OCI-LY7 (cell line): Measurements from ENCODE around the gene MYL6. TPM values are rescaled to one million over a fixed set of nuclear protein-coding genes. Genes with fewer than 3 reads are reported as not detected.
"Not testable (repeated sequence)": the region's sequence is repeated elsewhere in the genome, so short reads cannot be mapped to it uniquely, and the experiment has no call there.

Source experiments
- BruUV-seq: library from RNA; stranded (reverse); fragments of 400-500 nt; replicated peaks from 2 replicates; lab custom pipeline; 2021; lab: Mats Ljungman, UMichigan
- CTCF ChIA-PET: fragments of 300-600 bp; sonication (Branson Sonifier 250); formaldehyde crosslinking; loops from one replicate; lab custom pipeline; 2022; ENCODE audit warnings: antibody characterized with exemption; ENCODE audit not compliant: unreplicated experiment; lab: Charles Lee
- POLR2A ChIA-PET: fragments of 300-600 bp; sonication (Branson Sonifier 250); formaldehyde crosslinking; loops from one replicate; lab custom pipeline; 2022; ENCODE audit warnings: antibody characterized with exemption; lab: Charles Lee
- DNase-seq: peaks from one replicate; pipeline ENCODE4 v3.0.0-alpha.2; 2015; ENCODE audit warnings: low spot score
- H2AFZ ChIP-seq: fragments of 200-600 bp; sonication (generic), shearing (Covaris generic); 2 replicates; pipeline ENCODE4 v1.6.1; 2014; ENCODE audit warnings: mild to moderate bottlenecking, antibody characterized with exemption, low read length, moderate library complexity
- H3K27ac ChIP-seq: fragments of 200-600 bp; sonication (generic); 2 replicates; pipeline ENCODE4 v1.5.1; 2014; ENCODE audit warnings: mixed run types, low read depth, mild to moderate bottlenecking, moderate library complexity, low read length, inconsistent platforms; ENCODE audit not compliant: poor library complexity, severe bottlenecking
- H3K36me3 ChIP-seq: fragments of 200-600 bp; sonication (generic); 2 replicates; pipeline ENCODE4 v1.6.1; 2014; ENCODE audit warnings: mild to moderate bottlenecking, antibody characterized with exemption, low read length, moderate library complexity, mixed read lengths; ENCODE audit not compliant: insufficient read depth
- H3K4me1 ChIP-seq: fragments of 200-600 bp; sonication (generic); 2 replicates; pipeline ENCODE4 v1.5.1; 2014; ENCODE audit warnings: mild to moderate bottlenecking, low read length; ENCODE audit not compliant: insufficient read depth, poor library complexity, severe bottlenecking
- H3K4me2 ChIP-seq: fragments of 200-600 bp; sonication (generic); 2 replicates; pipeline ENCODE4 v1.6.1; 2014; ENCODE audit warnings: mild to moderate bottlenecking, low read length
- H3K4me3 ChIP-seq: fragments of 200-600 bp; sonication (generic); 2 replicates; pipeline ENCODE4 v1.5.1; 2014; ENCODE audit warnings: mild to moderate bottlenecking, low read depth, low read length; ENCODE audit not compliant: poor library complexity, severe bottlenecking
- H3K79me2 ChIP-seq: fragments of 200-600 bp; sonication (generic); 2 replicates; pipeline ENCODE4 v1.6.1; 2016; ENCODE audit warnings: low read depth, mild to moderate bottlenecking, low read length, moderate library complexity, mixed read lengths; ENCODE audit not compliant: insufficient read depth
- H3K9me2 ChIP-seq: fragments of 200-600 bp; sonication (generic); 2 replicates; pipeline ENCODE4 v1.6.1; 2016; ENCODE audit warnings: mild to moderate bottlenecking, low read length, mixed read lengths; ENCODE audit not compliant: insufficient read depth
- H3K9me3 ChIP-seq: fragments of 200-600 bp; sonication (generic); 2 replicates; pipeline ENCODE4 v1.6.1; 2014; ENCODE audit warnings: mild to moderate bottlenecking, mixed run types, low read length, mixed read lengths
- H4K20me1 ChIP-seq: fragments of 200-600 bp; sonication (generic); 2 replicates; pipeline ENCODE4 v1.6.1; 2014; ENCODE audit warnings: mild to moderate bottlenecking, antibody characterized with exemption, low read length, moderate library complexity, mixed read lengths; ENCODE audit not compliant: insufficient read depth
- EZH2phosphoT487 ChIP-seq: fragments of 200-600 bp; sonication (generic); IDR thresholded peaks from 2 replicates; pipeline ENCODE4 v1.6.1; 2018; ENCODE audit warnings: low read depth, borderline replicate concordance, mild to moderate bottlenecking, mixed run types, antibody characterized with exemption, low read length, moderate library complexity, mixed read lengths
- intact Hi-C: fragments of 100-400 bp; cut with micrococcal nuclease; formaldehyde crosslinking; loops from one replicate; pipeline ENCODE4 v1.10.0; 2022; ENCODE audit not compliant: unreplicated experiment
- total RNA-seq, 2 experiments: library from RNA; depleted of rRNA in 1 of 2; stranded (reverse); fragments of >200 nt in 1 of 2; shearing (Covaris generic) in 1 of 2; gene quantifications; 2 replicates each; pipeline ENCODE4 v1.2.3, GENCODE V29; 2014 to 2022
- TF ChIP-seq, protein P1 (sequence below): fragments of 200-600 bp; sonication (generic); conservative IDR thresholded peaks from 2 replicates; pipeline ENCODE4 v1.5.1; 2014; ENCODE audit warnings: mild to moderate bottlenecking, antibody characterized with exemption, low read length, moderate library complexity, mixed read lengths

Gene MYL6
- total RNA-seq, 2 experiments from 2014 or later: 468 to 574 TPM

DNA sequence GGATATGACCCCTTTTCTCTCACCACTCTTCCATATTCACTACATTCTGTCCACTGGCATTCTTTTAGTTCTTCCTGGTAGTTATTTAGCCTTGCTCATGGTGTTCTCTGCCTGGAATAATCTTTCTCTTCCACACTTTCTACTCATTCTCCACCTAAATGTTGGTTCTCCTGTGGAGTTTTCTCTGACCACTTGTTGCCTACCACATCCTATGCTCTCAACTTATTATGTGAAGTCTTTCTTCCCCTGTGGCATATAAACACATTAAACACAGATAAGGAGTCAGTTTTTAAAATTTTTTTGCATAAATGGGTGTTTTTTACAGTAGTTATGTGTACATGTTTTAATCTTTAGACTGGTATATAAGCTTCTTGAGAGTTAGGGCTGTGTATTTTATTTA is 34.4 kb downstream of the MYL6 start:
- intact Hi-C loops: loop anchor here (2.0 kb wide), 2 partner anchors 108 to 308 kb away; partner anchors contain the start of gene CS
- no peaks in the 10 kb centered on the region for H3K9me3 ChIP-seq
- peak overlapping the region; percentile 84 for H2AFZ ChIP-seq
- no peaks in the 10 kb centered on the region for H3K9me2 ChIP-seq
- 0 out of 2 replicates have a peak, but pooled peaks cover 4% of the 10 kb centered on the region for H4K20me1 ChIP-seq
- BruUV-seq: no TSS peak
- H3K4me2 ChIP-seq: 0 out of 2 replicates have a peak overlapping the region, but pooled peaks have one; percentile 7
- peaks cover 14% of the 10 kb centered on the region for H3K79me2 ChIP-seq
- no peak for DNase-seq
- ChIA-PET POLR2A (interaction anchor here (2.4 kb wide), 1 partner anchor 29 kb away, joined by 19 read pairs; the partner anchor contains the start of gene RNF41), CTCF (interaction anchor here (0.6 to 1.5 kb wide), 3 partner anchors 29 to 73 kb away, joined by 3 to 7 read pairs (median 3); partner anchors contain the start of gene RNF41)
- TF ChIP-seq, protein P1, sequence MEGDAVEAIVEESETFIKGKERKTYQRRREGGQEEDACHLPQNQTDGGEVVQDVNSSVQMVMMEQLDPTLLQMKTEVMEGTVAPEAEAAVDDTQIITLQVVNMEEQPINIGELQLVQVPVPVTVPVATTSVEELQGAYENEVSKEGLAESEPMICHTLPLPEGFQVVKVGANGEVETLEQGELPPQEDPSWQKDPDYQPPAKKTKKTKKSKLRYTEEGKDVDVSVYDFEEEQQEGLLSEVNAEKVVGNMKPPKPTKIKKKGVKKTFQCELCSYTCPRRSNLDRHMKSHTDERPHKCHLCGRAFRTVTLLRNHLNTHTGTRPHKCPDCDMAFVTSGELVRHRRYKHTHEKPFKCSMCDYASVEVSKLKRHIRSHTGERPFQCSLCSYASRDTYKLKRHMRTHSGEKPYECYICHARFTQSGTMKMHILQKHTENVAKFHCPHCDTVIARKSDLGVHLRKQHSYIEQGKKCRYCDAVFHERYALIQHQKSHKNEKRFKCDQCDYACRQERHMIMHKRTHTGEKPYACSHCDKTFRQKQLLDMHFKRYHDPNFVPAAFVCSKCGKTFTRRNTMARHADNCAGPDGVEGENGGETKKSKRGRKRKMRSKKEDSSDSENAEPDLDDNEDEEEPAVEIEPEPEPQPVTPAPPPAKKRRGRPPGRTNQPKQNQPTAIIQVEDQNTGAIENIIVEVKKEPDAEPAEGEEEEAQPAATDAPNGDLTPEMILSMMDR: no peak
- no peak for TF ChIP-seq EZH2phosphoT487
- H3K36me3 ChIP-seq: no peaks in the 10 kb centered on the region
- H3K4me1 ChIP-seq: peaks cover 29% of the 10 kb centered on the region
- no peak overlapping the region for H3K4me3 ChIP-seq
- H3K27ac ChIP-seq: no peak overlapping the region

DNA sequence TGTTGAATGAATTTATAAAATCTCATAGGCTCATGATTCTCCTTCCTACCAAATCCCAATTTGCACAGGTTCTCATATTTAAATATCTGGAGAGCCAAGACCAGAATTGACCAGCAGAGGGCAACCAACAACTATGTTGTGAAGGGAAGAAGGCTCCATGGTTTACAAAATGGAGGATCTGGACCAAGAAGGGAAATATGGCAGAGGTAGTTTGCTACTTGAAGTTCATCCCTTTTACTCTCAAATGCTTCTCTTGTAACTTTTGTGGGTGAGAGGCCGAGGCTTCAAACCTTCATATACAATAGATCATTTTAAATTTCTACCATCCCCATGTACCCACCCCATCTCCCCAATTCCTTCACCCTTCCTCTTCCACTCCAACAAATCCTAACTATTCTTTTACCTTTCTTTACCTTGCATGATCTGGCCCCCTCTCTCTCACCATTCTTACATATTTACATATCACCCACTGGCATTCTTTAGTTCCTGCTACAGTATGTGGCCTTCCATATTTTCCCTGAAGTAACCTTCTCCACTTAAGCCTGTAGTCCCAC is 34.9 kb downstream of the MYL6 start:
- H3K27ac ChIP-seq: no peak overlapping the region
- H3K4me3 ChIP-seq: no peak overlapping the region
- TSS peak; percentile 60 for BruUV-seq
- H3K79me2 ChIP-seq: peaks cover 9% of the 10 kb centered on the region
- no peaks in the 10 kb centered on the region for H3K36me3 ChIP-seq
- DNase-seq: peak; percentile 94
- H3K9me2 ChIP-seq: no peaks in the 10 kb centered on the region
- H3K4me2 ChIP-seq: peak overlapping the region; percentile 7; the same call in 1 of the 2 replicates
- intact Hi-C loops: loop anchor here (1.0 to 2.0 kb wide), 5 partner anchors 31 to 308 kb away; partner anchors contain the start of genes ANKRD52, CS and NABP2
- H4K20me1 ChIP-seq: 0 out of 2 replicates have a peak, but pooled peaks cover 2% of the 10 kb centered on the region
- no peaks in the 10 kb centered on the region for H3K9me3 ChIP-seq
- POLR2A ChIA-PET: interaction anchor here (0.7 to 2.4 kb wide), 2 partner anchors 19 to 29 kb away, joined by 3 to 19 read pairs; partner anchors contain the start of gene RNF41
- peaks cover 24% of the 10 kb centered on the region for H3K4me1 ChIP-seq
- CTCF ChIA-PET: interaction anchor here (0.6 kb wide), 2 partner anchors 29 to 73 kb away, joined by 3 to 7 read pairs; partner anchors contain the start of gene RNF41
- TF ChIP-seq EZH2phosphoT487: no peak
- TF ChIP-seq, protein P1: peak; percentile 99
- H2AFZ ChIP-seq: peak overlapping the region; percentile 84

DNA sequence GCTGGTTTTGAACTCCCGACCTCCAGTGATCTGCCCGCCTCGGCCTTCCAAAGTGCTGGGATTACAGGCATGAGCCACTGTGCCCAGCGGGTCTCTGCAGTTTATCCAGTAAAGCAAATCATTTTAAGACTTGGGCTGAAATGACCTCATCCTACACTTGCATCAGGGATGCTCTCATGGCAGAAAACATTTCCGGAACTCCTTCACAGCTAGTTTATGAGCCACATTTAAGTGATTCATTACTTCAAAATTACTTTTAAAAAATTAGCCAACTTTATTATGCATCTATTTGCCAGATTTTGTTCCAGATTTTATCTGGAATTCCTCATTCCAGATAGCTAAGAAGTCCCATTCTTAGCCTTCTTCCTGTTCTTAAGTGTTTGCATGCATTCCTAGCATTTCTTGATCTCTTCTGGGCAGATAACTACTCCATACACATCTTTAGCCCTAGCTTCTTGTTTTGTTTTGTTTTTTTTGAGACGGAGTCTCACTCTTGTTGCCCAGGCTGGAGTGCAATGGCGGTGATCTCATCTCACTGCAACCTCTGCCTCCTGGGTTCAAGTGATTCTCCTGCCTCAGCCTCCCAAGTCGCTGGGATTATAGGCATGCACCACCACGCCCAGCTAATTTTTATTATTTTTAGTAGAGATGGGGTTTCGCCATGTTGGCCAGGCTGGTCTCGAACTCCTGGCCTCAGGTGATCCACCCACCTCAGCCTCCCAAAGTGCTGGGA is 38.8 kb downstream of the MYL6 start:
- H2AFZ ChIP-seq, H3K27ac ChIP-seq, CTCF ChIA-PET, H3K36me3 ChIP-seq, BruUV-seq, DNase-seq, H3K79me2 ChIP-seq, intact Hi-C loops, H3K4me2 ChIP-seq, H3K9me2 ChIP-seq, H3K4me3 ChIP-seq, H3K9me3 ChIP-seq, H4K20me1 ChIP-seq: not testable (repeated sequence)
- peaks cover 10% of the 10 kb centered on the region for H3K4me1 ChIP-seq
- POLR2A ChIA-PET: interaction anchor here (0.6 to 3.2 kb wide), 5 partner anchors 8 to 93 kb away, joined by 3 to 23 read pairs (median 9); partner anchors contain the start of genes PA2G4 and RNF41
